Smooth muscle cell (in vitro differentiated cells): Measurements from ENCODE around the gene INTS11. TPM values are rescaled to one million over a fixed set of nuclear protein-coding genes. Genes with fewer than 3 reads are reported as not detected.

ENCODE experiments used
- DNase-seq: peaks from one replicate; lab custom pipeline; 2025; ENCODE audit not compliant: unreplicated experiment; lab: John Stamatoyannopoulos, UW
- H2AFZ ChIP-seq: fragments of 200-600 bp; sonication (generic); 2 replicates; pipeline ENCODE4 v1.6.0; 2016; ENCODE audit warnings: antibody characterized with exemption, low read depth, mild to moderate bottlenecking
- H3F3A ChIP-seq: fragments of 200-600 bp; sonication (generic); 2 replicates; pipeline ENCODE4 v1.6.0; 2017; ENCODE audit warnings: antibody characterized with exemption, low read depth
- H3K27ac ChIP-seq: fragments of 200-600 bp; sonication (generic); 2 replicates; pipeline ENCODE4 v1.5.1; 2016; ENCODE audit warnings: low read depth, mild to moderate bottlenecking
- H3K27me3 ChIP-seq: fragments of 200-600 bp; sonication (generic); 2 replicates; pipeline ENCODE4 v1.6.1; 2016; ENCODE audit warnings: low read depth, mild to moderate bottlenecking
- H3K36me3 ChIP-seq: fragments of 200-600 bp; sonication (generic); 2 replicates; pipeline ENCODE4 v1.5.1; 2016; ENCODE audit warnings: low read depth
- H3K4me1 ChIP-seq: fragments of 200-600 bp; sonication (generic); 2 replicates; pipeline ENCODE4 v1.5.1; 2016; ENCODE audit warnings: low read depth
- H3K4me2 ChIP-seq: fragments of 200-600 bp; sonication (generic); 2 replicates; pipeline ENCODE4 v1.6.0; 2016; ENCODE audit warnings: mild to moderate bottlenecking
- H3K4me3 ChIP-seq: fragments of 200-600 bp; sonication (generic); 2 replicates; pipeline ENCODE4 v1.5.1; 2016; ENCODE audit warnings: mild to moderate bottlenecking
- H3K79me2 ChIP-seq: fragments of 200-600 bp; sonication (generic); 2 replicates; pipeline ENCODE4 v1.6.0; 2016; ENCODE audit warnings: low read depth, mild to moderate bottlenecking
- H3K9ac ChIP-seq: fragments of 200-600 bp; sonication (generic); 2 replicates; pipeline ENCODE4 v1.6.0; 2016; ENCODE audit warnings: low read depth
- H3K9me3 ChIP-seq: fragments of 200-600 bp; sonication (generic); replicated peaks from 2 replicates; pipeline ENCODE4 v1.5.1; 2016; ENCODE audit warnings: low read depth
- H4K20me1 ChIP-seq: fragments of 200-600 bp; sonication (generic); 2 replicates; pipeline ENCODE4 v1.6.0; 2016; ENCODE audit warnings: low read depth
- WGBS: methylation state at CpG from one replicate; pipeline ENCODE4 v1.1.7; 2016; ENCODE audit warnings: low lambda C conversion rate; 5-methylcytosine and 5-hydroxymethylcytosine counted together
- polyA plus RNA-seq: library from polyadenylated mRNA; unstranded; fragments of >200 nt; fragmentation: Nextera tagmentation; extraction: Ambion mirVana; gene quantifications from 2 replicates; pipeline ENCODE4 v1.2.1, GENCODE V29; 2016
- total RNA-seq: library from RNA; depleted of rRNA; stranded (reverse); fragments of >200 nt; gene quantifications from 2 replicates; pipeline ENCODE4 v1.2.3, GENCODE V29; 2014
- TF ChIP-seq, protein P1 (sequence below): fragments of 200-600 bp; sonication (generic); IDR thresholded peaks from 2 replicates; pipeline ENCODE4 v1.5.1; 2017; ENCODE audit warnings: borderline replicate concordance, mild to moderate bottlenecking, antibody characterized with exemption; ENCODE audit not compliant: insufficient read depth, poor library complexity, severe bottlenecking

Gene INTS11
- total and polyA plus RNA-seq, 2 experiments from 2014 or later = 48.5 to 63.1 TPM

DNA sequence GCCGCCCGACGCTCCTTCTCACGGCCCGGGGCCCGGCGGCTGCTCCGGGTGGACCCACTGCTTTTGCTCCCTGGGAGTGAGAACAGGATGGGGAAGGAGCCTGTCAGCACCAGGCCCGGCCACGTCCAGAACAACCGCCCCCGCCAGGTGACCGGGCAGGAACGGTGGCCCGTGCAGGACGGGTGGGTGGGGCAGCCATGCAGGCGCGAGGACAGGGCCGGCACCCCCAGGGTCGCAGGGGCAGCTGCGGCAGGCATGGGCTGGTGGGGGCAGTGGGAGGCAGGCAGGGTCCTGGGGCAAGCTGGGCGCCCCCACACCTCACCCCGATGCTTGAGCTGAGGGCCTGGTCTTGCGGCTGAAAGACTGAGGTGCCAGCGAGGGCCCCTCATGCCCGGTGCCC is 12.0 kb upstream of the INTS11 start:
- Histone ChIP-seq H3K4me1 (no peaks in the 10 kb centered on the region), H3F3A (no peaks in the 10 kb centered on the region), H3K9ac (no peak overlapping the region), H3K27me3 (no peaks in the 10 kb centered on the region), H3K4me2 (no peak overlapping the region), H3K9me3 (no peaks in the 10 kb centered on the region), H2AFZ (no peak overlapping the region), H3K4me3 (no peak overlapping the region), H4K20me1 (peaks cover 21% of the 10 kb centered on the region), H3K36me3 (no peaks in the 10 kb centered on the region), H3K79me2 (no peaks in the 10 kb centered on the region), H3K27ac (no peak overlapping the region)
- no peak for DNase-seq
- 97% methylated on average over 26 of the region's 26 CpGs for whole genome bisulfite sequencing
- TF ChIP-seq, protein P1, sequence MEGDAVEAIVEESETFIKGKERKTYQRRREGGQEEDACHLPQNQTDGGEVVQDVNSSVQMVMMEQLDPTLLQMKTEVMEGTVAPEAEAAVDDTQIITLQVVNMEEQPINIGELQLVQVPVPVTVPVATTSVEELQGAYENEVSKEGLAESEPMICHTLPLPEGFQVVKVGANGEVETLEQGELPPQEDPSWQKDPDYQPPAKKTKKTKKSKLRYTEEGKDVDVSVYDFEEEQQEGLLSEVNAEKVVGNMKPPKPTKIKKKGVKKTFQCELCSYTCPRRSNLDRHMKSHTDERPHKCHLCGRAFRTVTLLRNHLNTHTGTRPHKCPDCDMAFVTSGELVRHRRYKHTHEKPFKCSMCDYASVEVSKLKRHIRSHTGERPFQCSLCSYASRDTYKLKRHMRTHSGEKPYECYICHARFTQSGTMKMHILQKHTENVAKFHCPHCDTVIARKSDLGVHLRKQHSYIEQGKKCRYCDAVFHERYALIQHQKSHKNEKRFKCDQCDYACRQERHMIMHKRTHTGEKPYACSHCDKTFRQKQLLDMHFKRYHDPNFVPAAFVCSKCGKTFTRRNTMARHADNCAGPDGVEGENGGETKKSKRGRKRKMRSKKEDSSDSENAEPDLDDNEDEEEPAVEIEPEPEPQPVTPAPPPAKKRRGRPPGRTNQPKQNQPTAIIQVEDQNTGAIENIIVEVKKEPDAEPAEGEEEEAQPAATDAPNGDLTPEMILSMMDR = no peak

GRCh38 chr1:1335792-1336248 is 11.4 kb upstream of the INTS11 start:
- DNase-seq = no peak
- Histone ChIP-seq H3F3A (no peaks in the 10 kb centered on the region), H3K79me2 (no peaks in the 10 kb centered on the region), H3K9ac (no peak overlapping the region), H3K4me1 (peaks cover 3% of the 10 kb centered on the region), H3K4me3 (no peak overlapping the region), H2AFZ (no peak overlapping the region), H3K9me3 (no peaks in the 10 kb centered on the region), H4K20me1 (peaks cover 16% of the 10 kb centered on the region), H3K27me3 (no peaks in the 10 kb centered on the region), H3K36me3 (no peaks in the 10 kb centered on the region), H3K27ac (no peak overlapping the region), H3K4me2 (no peak overlapping the region)
- TF ChIP-seq, protein P1 = no peak
- WGBS = 98% methylated on average over 10 of the region's 21 CpGs

DNA sequence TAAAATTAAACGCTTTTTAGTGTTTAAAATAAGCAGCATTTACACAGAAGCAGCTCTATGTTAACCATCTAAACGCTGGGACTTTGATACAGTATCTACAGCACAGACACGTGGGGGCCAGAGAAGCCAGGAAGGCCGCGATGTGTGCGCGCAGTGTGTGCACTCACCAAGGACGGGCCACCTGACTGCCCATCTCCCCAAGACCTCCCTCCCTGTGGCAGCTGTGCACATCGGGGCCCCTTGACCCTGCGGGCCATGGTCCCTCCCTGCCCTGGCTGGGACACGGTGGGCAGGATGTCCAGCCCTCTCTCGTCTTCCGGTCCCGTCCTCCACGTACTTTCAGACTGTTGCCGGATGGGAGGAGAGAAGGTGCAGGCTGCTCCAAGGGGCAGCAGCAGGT is 10.8 kb upstream of the INTS11 start:
- no peaks in the 10 kb centered on the region for H3K36me3 ChIP-seq
- H3K9ac ChIP-seq = no peak overlapping the region
- no peaks in the 10 kb centered on the region for H3K9me3 ChIP-seq

GRCh38 chr1:1334835-1335234 is 10.4 kb upstream of the INTS11 start:
- Histone ChIP-seq H3K79me2 (no peaks in the 10 kb centered on the region), H2AFZ (no peak overlapping the region), H3K27me3 (no peaks in the 10 kb centered on the region), H3K36me3 (no peaks in the 10 kb centered on the region), H3F3A (no peaks in the 10 kb centered on the region), H3K9me3 (no peaks in the 10 kb centered on the region), H3K27ac (no peak overlapping the region), H3K4me2 (no peak overlapping the region), H3K4me3 (no peak overlapping the region), H3K4me1 (peaks cover 7% of the 10 kb centered on the region), H3K9ac (no peak overlapping the region), H4K20me1 (peaks cover 9% of the 10 kb centered on the region)
- no peak for DNase-seq
- TF ChIP-seq, protein P1 = no peak
- 75% methylated on average over 11 of the region's 11 CpGs for WGBS

More for the DNA sequence above, 10.8 kb upstream of the INTS11 start:
- 92% methylated on average over 14 of the region's 16 CpGs for WGBS
- Histone ChIP-seq H2AFZ (no peak overlapping the region), H3K4me2 (no peak overlapping the region), H3K27ac (no peak overlapping the region), H3K4me1 (peaks cover 7% of the 10 kb centered on the region), H3K79me2 (no peaks in the 10 kb centered on the region), H3F3A (no peaks in the 10 kb centered on the region), H3K4me3 (no peak overlapping the region), H4K20me1 (peaks cover 10% of the 10 kb centered on the region), H3K27me3 (no peaks in the 10 kb centered on the region)
- TF ChIP-seq, protein P1 = no peak
- no peak for DNase-seq
